ENCODE data around the gene SETBP1. TPM values are rescaled to one million over a fixed set of nuclear protein-coding genes. Genes with fewer than 3 reads are reported as not detected.

Gene SETBP1
- total RNA-seq, 1 experiment from 2014 or later = 0.05 TPM

- no peak overlapping the region for H3K9ac ChIP-seq (ENCODE audit: low read length)
- ChIA-PET RAD21 (ENCODE audit: low non-redundant PET in 1 of 2, low total read pairs in 2 of 2, uncharacterized antibody in 2 of 2, unreplicated experiment in 2 of 2) (no interaction called here), POLR2A (no interaction called here), CTCF (no interaction called here)
- peaks cover 9 to 11% of the 10 kb centered on the region in 2 experiments; a peak in 2 of 4 replicates for H3K9me3 ChIP-seq (ENCODE audit: control insufficient read depth in 1 of 2, insufficient read depth in 1 of 2, low read depth in 1 of 2, low read length in 2 of 2)
- no peaks in the 10 kb centered on the region for H3K4me1 ChIP-seq (ENCODE audit: control insufficient read depth in 1 of 2, insufficient read depth in 2 of 2, low read length in 2 of 2)
- H3K4me2 ChIP-seq (ENCODE audit: low read length) = no peak overlapping the region
- H3K9me2 ChIP-seq (ENCODE audit: insufficient read depth) = no peaks in the 10 kb centered on the region
- no peak for TF ChIP-seq TCF7L2 (IDR thresholded peaks at IDR 0.05; ENCODE audit: borderline replicate concordance, extremely low read depth, insufficient read depth, insufficient read length)
- no peak for TF ChIP-seq POLR2A (IDR thresholded peaks at IDR 0.05; ENCODE audit: borderline replicate concordance, extremely low read depth, insufficient read depth, insufficient read length)
- TF ChIP-seq ZNF274 (IDR thresholded peaks at IDR 0.05; ENCODE audit: low read depth, low read length) = no peak
- no peak for TF ChIP-seq RAD21 (IDR thresholded peaks at IDR 0.05; ENCODE audit: low read depth)
- no peak for TF ChIP-seq EZH2phosphoT487 (IDR thresholded peaks at IDR 0.05; ENCODE audit: borderline replicate concordance)
- no peak for TF ChIP-seq CBX3 (IDR thresholded peaks at IDR 0.05; ENCODE audit: low read depth)
- no peak for TF ChIP-seq SRF (IDR thresholded peaks at IDR 0.05; ENCODE audit: low read depth)
- TF ChIP-seq EGR1 (IDR thresholded peaks at IDR 0.05; ENCODE audit: low read depth) = no peak
- TF ChIP-seq SP1 (IDR thresholded peaks at IDR 0.05; ENCODE audit: low read depth) = no peak
- TF ChIP-seq, protein P1, sequence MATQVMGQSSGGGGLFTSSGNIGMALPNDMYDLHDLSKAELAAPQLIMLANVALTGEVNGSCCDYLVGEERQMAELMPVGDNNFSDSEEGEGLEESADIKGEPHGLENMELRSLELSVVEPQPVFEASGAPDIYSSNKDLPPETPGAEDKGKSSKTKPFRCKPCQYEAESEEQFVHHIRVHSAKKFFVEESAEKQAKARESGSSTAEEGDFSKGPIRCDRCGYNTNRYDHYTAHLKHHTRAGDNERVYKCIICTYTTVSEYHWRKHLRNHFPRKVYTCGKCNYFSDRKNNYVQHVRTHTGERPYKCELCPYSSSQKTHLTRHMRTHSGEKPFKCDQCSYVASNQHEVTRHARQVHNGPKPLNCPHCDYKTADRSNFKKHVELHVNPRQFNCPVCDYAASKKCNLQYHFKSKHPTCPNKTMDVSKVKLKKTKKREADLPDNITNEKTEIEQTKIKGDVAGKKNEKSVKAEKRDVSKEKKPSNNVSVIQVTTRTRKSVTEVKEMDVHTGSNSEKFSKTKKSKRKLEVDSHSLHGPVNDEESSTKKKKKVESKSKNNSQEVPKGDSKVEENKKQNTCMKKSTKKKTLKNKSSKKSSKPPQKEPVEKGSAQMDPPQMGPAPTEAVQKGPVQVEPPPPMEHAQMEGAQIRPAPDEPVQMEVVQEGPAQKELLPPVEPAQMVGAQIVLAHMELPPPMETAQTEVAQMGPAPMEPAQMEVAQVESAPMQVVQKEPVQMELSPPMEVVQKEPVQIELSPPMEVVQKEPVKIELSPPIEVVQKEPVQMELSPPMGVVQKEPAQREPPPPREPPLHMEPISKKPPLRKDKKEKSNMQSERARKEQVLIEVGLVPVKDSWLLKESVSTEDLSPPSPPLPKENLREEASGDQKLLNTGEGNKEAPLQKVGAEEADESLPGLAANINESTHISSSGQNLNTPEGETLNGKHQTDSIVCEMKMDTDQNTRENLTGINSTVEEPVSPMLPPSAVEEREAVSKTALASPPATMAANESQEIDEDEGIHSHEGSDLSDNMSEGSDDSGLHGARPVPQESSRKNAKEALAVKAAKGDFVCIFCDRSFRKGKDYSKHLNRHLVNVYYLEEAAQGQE (IDR thresholded peaks at IDR 0.05; ENCODE audit: low read depth) = no peak
- no peak for TF ChIP-seq YY1 (IDR thresholded peaks at IDR 0.05; ENCODE audit: extremely low read depth, insufficient replicate concordance, low read depth, low read length)
- no peak for TF ChIP-seq ELF1 (IDR thresholded peaks at IDR 0.05; ENCODE audit: borderline replicate concordance, low read depth)
- TF ChIP-seq, protein P2, sequence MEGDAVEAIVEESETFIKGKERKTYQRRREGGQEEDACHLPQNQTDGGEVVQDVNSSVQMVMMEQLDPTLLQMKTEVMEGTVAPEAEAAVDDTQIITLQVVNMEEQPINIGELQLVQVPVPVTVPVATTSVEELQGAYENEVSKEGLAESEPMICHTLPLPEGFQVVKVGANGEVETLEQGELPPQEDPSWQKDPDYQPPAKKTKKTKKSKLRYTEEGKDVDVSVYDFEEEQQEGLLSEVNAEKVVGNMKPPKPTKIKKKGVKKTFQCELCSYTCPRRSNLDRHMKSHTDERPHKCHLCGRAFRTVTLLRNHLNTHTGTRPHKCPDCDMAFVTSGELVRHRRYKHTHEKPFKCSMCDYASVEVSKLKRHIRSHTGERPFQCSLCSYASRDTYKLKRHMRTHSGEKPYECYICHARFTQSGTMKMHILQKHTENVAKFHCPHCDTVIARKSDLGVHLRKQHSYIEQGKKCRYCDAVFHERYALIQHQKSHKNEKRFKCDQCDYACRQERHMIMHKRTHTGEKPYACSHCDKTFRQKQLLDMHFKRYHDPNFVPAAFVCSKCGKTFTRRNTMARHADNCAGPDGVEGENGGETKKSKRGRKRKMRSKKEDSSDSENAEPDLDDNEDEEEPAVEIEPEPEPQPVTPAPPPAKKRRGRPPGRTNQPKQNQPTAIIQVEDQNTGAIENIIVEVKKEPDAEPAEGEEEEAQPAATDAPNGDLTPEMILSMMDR (IDR thresholded peaks at IDR 0.05 in 2 of 3, conservative IDR thresholded peaks at IDR 0.05 in 1 of 3; ENCODE audit: borderline replicate concordance in 1 of 3, insufficient read depth in 1 of 3, low read depth in 2 of 3, low read length in 2 of 3) = no peak
- no peak for TF ChIP-seq SIN3A (IDR thresholded peaks at IDR 0.05; ENCODE audit: low read depth)
- no peak for TF ChIP-seq ZFX (IDR thresholded peaks at IDR 0.05)
- TF ChIP-seq FOSL1 (IDR thresholded peaks at IDR 0.05; ENCODE audit: low read depth) = no peak
- TF ChIP-seq JUND (IDR thresholded peaks at IDR 0.05) = no peak
- no peak for TF ChIP-seq MAX (IDR thresholded peaks at IDR 0.05)
- TF ChIP-seq CEBPB (IDR thresholded peaks at IDR 0.05; ENCODE audit: low read depth) = no peak
- H4K20me1 ChIP-seq (ENCODE audit: insufficient read depth) = no peaks in the 10 kb centered on the region
- no peaks in the 10 kb centered on the region for H3K36me3 ChIP-seq (ENCODE audit: control insufficient read depth in 1 of 2, insufficient read depth in 2 of 2, low read length in 2 of 2)
- intact Hi-C loops (cut with micrococcal nuclease) = no loop called here
- no peaks in the 10 kb centered on the region for H3K27me3 ChIP-seq (ENCODE audit: insufficient read depth, low read length)
- no peak overlapping the region for H2AFZ ChIP-seq (ENCODE audit: low read depth, low read length, poor library complexity, severe bottlenecking)
- ATAC-seq (no peak), DNase-seq (ENCODE audit: low read depth, low spot score) (no peak)
- H3K27ac ChIP-seq (ENCODE audit: low read depth, low read length) = no peak overlapping the region
- no peaks in the 10 kb centered on the region for H3K79me2 ChIP-seq (ENCODE audit: insufficient read depth, low read length)
- no TSS peak for BruUV-seq (replicated peaks)
- H3K4me3 ChIP-seq (replicated peaks in 1 of 2; ENCODE audit: low read depth in 1 of 2, low read length in 2 of 2) = no peak overlapping the region
Observed at GRCh38 chr18:44967599-44967998, 286.9 kb downstream of the SETBP1 start.
